ENCODE measurements around the gene SBF1.

DNA sequence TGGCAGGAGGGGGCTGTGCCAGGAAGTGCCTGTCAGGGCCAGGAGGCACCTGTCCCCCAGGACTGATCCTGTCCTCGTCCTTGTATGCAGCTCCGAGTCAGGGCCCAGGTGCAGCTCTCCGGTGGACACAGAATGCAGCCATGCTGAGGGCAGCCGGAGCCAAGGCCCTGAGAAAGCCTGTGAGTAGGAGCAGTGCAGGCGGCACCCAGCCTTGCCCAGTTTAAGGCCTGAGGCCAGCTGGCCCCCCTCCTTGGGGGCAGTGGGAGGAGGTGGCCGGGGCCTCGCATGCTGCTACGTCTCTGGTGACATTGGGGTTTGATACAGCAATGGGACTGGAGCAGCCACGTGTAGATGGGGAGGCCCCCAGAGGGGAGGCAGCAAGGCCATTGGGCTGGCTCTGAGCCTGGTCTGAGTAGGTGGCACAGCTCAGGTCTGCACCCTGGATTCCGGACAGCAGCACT lies 34.9 kb downstream of the SBF1 start:
- TF ChIP-seq, protein P1, sequence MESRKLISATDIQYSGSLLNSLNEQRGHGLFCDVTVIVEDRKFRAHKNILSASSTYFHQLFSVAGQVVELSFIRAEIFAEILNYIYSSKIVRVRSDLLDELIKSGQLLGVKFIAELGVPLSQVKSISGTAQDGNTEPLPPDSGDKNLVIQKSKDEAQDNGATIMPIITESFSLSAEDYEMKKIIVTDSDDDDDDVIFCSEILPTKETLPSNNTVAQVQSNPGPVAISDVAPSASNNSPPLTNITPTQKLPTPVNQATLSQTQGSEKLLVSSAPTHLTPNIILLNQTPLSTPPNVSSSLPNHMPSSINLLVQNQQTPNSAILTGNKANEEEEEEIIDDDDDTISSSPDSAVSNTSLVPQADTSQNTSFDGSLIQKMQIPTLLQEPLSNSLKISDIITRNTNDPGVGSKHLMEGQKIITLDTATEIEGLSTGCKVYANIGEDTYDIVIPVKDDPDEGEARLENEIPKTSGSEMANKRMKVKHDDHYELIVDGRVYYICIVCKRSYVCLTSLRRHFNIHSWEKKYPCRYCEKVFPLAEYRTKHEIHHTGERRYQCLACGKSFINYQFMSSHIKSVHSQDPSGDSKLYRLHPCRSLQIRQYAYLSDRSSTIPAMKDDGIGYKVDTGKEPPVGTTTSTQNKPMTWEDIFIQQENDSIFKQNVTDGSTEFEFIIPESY (IDR thresholded peaks at IDR 0.05), result no peak
- TF ChIP-seq JUND (IDR thresholded peaks at IDR 0.05), result no peak
- no peak for TF ChIP-seq FOXA2 (IDR thresholded peaks at IDR 0.05)
- TF ChIP-seq, protein P2, sequence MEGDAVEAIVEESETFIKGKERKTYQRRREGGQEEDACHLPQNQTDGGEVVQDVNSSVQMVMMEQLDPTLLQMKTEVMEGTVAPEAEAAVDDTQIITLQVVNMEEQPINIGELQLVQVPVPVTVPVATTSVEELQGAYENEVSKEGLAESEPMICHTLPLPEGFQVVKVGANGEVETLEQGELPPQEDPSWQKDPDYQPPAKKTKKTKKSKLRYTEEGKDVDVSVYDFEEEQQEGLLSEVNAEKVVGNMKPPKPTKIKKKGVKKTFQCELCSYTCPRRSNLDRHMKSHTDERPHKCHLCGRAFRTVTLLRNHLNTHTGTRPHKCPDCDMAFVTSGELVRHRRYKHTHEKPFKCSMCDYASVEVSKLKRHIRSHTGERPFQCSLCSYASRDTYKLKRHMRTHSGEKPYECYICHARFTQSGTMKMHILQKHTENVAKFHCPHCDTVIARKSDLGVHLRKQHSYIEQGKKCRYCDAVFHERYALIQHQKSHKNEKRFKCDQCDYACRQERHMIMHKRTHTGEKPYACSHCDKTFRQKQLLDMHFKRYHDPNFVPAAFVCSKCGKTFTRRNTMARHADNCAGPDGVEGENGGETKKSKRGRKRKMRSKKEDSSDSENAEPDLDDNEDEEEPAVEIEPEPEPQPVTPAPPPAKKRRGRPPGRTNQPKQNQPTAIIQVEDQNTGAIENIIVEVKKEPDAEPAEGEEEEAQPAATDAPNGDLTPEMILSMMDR (IDR thresholded peaks at IDR 0.05; ENCODE audit: low read depth, low read length, missing input control), result no peak
- no peak for TF ChIP-seq EGR1 (IDR thresholded peaks at IDR 0.05; ENCODE audit: low read depth in 2 of 2)
- no peak for TF ChIP-seq RAD21 (IDR thresholded peaks at IDR 0.05)
